ENCODE results near the gene AKAP13.
"Not testable (repeated sequence)": the region's sequence is repeated elsewhere in the genome, so short reads cannot be mapped to it uniquely, and the experiment has no call there.

AKAP13 gene

DNA sequence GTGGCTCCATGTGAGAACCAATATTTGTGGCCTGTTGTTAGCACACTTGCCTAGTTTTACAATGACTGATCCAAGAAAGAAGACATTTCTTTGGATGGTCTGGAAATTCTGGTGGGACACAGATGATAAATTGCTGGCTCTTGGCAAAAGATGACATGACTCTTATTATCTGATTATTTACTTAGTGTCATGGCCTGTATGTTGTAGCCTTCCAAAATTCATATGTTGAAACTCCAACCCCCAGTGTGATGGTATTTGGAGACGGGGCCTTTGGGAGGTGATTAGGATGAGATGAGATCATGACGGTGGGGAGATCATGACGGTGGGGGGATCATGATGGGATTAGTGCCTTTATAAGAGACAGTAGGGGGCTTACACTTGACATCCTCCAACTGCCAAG, 30.0 kb upstream of the AKAP13 start:
- DNase-seq: no peak

DNA sequence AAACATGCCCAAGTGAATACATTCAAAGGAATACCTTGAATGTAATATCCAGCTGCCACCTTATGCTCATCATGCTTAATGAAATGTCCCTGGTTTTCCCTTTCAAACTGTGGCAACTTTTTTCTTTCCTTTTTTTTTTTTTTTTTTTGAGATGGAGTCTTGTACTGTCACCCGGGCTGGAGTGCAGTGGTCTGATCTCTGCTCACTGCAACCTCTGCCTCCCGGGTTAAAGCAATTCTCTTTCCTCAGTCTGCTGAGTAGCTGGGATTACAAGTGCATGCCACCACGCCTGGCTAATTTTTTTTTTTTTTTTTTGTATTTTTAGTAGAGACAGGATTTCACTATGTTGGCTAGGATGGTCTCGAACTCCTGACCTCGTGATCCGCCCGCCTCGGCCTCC, 28.9 kb upstream of the AKAP13 start:
- DNase-seq: not testable (repeated sequence)

- DNase-seq: no peak
Measured at GRCh38 chr15:85351965-85352364, 28.4 kb upstream of the AKAP13 start.

GRCh38 chr15:85353516-85353915, 26.9 kb upstream of the AKAP13 start:
- no peak for DNase-seq

GRCh38 chr15:85354461-85354860, 25.9 kb upstream of the AKAP13 start:
- no peak for DNase-seq

DNA sequence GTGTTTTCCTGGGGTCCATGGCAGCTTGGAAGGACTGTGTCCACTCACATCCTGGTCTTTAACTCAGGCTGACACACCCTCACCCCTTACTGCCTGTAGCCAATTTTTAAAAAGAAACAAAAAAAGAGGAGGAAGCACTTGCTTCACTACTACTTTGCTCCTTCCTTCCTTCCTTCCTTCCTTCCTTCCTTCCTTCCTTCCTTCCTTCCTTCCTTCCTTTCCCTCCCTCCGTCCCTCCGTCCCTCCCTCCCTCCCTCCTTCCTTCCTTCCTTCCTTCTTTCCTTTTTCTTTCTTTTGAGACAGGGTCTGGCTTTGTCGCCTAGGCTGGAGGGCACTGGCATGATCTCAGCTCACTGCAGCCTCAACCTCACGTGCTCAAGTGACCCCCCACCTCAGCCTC, 25.5 kb upstream of the AKAP13 start:
- no peak for DNase-seq

- no peak for DNase-seq
Measured at GRCh38 chr15:85356276-85356675, 24.1 kb upstream of the AKAP13 start.

DNA sequence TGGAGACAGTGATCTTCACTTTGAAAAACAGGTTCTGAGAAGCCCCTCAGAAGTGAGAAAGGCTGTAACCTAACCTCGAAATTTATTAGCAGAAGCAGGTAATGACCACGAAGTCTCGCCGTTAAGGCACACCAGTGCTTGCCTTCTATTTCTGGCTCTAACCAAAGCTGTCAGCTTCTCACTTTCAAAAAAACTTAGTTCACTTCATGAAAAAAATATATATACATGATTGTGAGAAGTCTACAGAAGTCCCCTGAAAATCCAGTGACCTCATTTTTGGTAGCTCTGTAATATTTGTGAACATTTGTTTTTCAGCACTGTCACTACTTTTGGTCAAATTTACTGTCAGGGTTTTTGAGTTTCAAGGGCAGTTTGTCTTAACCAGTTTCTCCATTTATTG, 19.1 kb upstream of the AKAP13 start:
- no peak for DNase-seq

DNA sequence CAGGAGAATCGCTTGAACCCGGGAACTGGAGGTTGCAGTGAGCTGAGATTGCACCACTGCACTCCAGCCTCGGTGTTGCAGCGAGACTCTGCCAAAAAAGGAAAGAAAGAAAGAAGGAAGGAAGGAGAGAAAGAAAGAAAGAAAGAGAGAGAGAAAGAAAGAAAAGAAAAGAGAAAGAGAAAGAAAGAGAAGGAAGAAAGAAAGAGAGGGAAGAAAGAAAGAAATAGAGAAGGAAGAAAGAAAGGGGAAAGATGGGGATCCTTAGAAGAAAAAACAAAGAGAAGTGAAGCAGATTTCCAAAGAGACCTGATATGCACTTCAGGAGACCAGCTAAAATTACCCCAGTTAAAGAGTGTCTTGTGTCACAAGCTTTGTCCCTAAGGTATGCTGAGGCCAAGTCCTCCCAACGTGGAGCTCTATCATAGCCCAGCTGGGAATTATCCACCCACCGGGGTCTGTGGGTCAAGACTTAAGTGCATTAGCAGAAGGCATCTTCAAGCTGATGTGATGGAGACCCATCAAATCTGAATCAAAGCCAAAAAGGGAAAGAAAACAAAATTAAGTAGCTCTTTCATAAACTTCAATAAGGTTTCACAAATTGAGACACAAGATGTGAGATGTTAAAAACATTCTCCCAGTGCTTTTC, 17.8 kb upstream of the AKAP13 start:
- no peak for DNase-seq

GRCh38 chr15:85365980-85366379, 14.4 kb upstream of the AKAP13 start:
- DNase-seq: no peak

- DNase-seq: no peak
Measured at GRCh38 chr15:85367741-85368140, 12.7 kb upstream of the AKAP13 start.

GRCh38 chr15:85374831-85375230, 5.6 kb upstream of the AKAP13 start:
- DNase-seq: no peak

- no peak for DNase-seq
Measured at GRCh38 chr15:85377269-85377668, 3.1 kb upstream of the AKAP13 start.

DNA sequence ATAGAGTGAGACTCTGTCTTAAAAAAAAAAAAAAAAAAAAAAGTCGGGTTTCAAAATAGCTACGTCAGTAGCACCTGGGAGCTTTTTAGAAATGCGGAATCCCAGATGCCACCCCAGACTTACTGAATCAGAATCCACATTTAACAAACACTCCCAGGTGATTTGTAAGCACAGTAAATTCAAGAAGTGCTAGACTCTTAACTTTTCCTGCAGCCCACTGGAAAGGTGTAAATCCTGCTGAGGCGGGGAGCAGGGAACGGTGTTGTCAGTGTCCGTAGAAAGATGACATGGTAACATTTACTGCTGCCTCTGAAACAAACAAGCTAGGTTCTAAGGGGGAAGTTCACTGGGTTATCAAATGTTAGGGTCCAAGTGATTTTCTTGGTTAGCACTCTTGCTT, 2.4 kb upstream of the AKAP13 start:
- DNase-seq: no peak

DNA sequence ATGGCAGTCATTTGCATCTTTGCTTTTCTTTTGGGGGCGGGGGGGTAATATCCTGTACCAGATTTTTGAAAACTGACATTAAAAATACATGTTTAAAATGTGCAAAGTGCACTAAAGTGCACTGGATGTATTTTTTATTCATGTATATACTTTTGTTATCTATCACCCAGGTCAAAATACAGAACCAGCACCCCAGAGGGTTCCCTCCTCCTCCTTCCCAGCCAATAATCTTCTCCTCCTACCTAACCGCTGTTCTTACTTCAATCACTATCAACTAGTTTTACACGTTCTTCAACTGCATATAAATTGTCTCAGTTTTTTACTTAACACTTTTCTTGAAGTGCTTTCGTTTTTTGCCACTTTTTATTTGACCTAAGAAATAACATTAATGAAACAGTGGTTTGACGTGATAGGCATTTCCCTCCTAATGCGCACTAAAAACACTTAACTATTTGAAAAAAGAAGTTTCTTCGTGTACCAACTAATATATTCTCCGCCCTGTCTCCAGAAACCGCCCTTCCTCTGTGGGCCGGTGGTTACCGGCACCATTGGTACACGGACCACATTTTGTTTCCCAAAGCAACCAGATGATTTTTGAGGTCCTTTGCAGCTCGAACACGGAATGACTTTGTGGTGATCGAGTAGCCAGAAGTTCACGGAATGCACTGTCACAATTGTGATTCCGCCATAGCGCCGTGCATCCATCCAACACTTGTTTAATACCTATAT, 836 bp upstream of the AKAP13 start:
- DNase-seq: peak; percentile 64

- DNase-seq: peak; percentile 80
Measured at GRCh38 chr15:85380812-85381642, 624 bp downstream of the AKAP13 start.

GRCh38 chr15:85381850-85382751, 1.7 kb downstream of the AKAP13 start:
- no peak for DNase-seq

DNA sequence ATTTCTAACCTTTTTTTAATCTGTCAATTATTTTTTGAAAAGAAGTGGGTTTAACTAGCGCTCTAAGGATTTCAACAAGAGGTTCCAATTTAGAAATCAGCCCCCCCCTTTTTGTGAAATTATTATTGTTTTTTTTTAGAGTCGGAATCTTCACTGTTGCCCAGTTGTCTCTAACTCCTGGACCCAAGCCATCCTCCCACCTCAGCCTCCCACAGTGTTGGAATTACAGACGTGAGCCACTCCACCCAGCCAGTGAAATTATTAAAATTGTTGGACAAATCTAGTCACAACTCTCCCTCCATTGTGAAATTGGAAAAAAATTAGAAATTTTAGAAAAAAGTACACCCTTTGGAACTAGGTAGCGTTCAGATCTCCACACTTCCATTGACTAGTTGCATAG, 2.5 kb downstream of the AKAP13 start:
- no peak for DNase-seq

DNA sequence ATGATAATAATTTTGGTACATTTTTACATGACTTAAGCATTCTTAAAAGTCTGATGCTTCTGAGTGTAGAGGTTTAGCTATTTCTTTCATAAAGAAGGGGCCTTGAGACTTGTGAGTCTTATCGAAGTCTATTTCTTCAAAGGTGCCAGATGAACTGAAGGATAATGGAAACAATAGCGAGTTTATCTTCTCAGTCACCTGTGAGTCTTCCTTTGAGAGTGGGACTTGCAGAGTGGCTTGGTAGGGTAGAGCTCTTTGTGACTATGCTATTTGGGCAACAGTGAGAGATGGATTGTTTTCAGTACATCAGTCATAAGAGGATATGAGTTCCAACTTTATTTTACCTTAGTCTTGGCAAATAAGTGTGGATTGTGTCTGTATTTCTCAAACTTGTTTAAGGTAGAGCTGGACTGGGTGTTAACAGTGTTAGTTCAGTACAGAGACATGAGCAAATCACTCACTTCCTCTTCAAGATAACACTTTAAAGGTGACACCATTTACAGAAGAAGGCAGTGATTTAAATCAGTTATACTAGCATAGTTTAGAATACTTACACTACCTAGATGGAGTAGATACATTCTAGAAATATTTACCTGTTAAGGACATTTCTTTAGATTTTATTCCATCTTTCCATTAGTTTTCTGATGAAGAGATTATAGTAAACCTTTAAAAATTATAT, 3.2 kb downstream of the AKAP13 start:
- DNase-seq: no peak

- no peak for DNase-seq
Measured at GRCh38 chr15:85386261-85386660, 5.9 kb downstream of the AKAP13 start.

- no peak for DNase-seq
Measured at GRCh38 chr15:85388566-85389305, 8.3 kb downstream of the AKAP13 start.

GRCh38 chr15:85389306-85389650, 8.9 kb downstream of the AKAP13 start:
- DNase-seq: no peak
